GM23248 (cell line): ENCODE measurements around the gene OXSR1. TPM values are rescaled to one million over a fixed set of nuclear protein-coding genes. Genes with fewer than 3 reads are reported as not detected.

Experiments used
- DNase-seq: peaks from one replicate; pipeline ENCODE4 v3.0.0-alpha.2; 2015
- H2AFZ ChIP-seq: fragments of 200-600 bp; sonication (generic); 2 replicates; pipeline ENCODE4 v1.6.1; 2016; ENCODE audit warnings: antibody characterized with exemption
- H3F3A ChIP-seq: fragments of 200-600 bp; sonication (generic); 2 replicates; pipeline ENCODE4 v1.6.1; 2016; ENCODE audit warnings: mild to moderate bottlenecking, antibody characterized with exemption, mixed run types; ENCODE audit not compliant: insufficient read depth
- H3K27ac ChIP-seq: fragments of 200-600 bp; sonication (generic); 2 replicates; pipeline ENCODE4 v1.5.1; 2016; ENCODE audit warnings: mild to moderate bottlenecking
- H3K27me3 ChIP-seq: fragments of 200-600 bp; sonication (generic); replicated peaks from 2 replicates; pipeline ENCODE4 v1.6.1; 2016; ENCODE audit warnings: mild to moderate bottlenecking; ENCODE audit not compliant: insufficient read depth
- H3K36me3 ChIP-seq: fragments of 200-600 bp; sonication (generic); 2 replicates; pipeline ENCODE4 v1.6.1; 2016; ENCODE audit warnings: low read depth, mild to moderate bottlenecking
- H3K4me1 ChIP-seq: fragments of 200-600 bp; sonication (generic); 2 replicates; pipeline ENCODE4 v1.6.1; 2016; ENCODE audit warnings: mild to moderate bottlenecking; ENCODE audit not compliant: insufficient read depth
- H3K4me2 ChIP-seq: fragments of 200-600 bp; sonication (generic); one replicate; pipeline ENCODE4 v1.6.1; 2016; ENCODE audit warnings: mild to moderate bottlenecking; ENCODE audit not compliant: unreplicated experiment
- H3K4me3 ChIP-seq: fragments of 200-600 bp; sonication (generic); 2 replicates; pipeline ENCODE4 v1.5.1; 2016; ENCODE audit warnings: mild to moderate bottlenecking
- H3K79me2 ChIP-seq: fragments of 200-600 bp; sonication (generic); 2 replicates; pipeline ENCODE4 v1.6.1; 2016; ENCODE audit warnings: mild to moderate bottlenecking; ENCODE audit not compliant: insufficient read depth
- H3K9ac ChIP-seq: fragments of 200-600 bp; sonication (generic); 2 replicates; pipeline ENCODE4 v1.6.1; 2016; ENCODE audit warnings: mild to moderate bottlenecking
- H3K9me2 ChIP-seq: fragments of 200-600 bp; sonication (generic); 2 replicates; pipeline ENCODE4 v1.6.1; 2016; ENCODE audit warnings: mixed run types, mild to moderate bottlenecking, moderate library complexity; ENCODE audit not compliant: insufficient read depth
- H3K9me3 ChIP-seq: fragments of 200-600 bp; sonication (generic); one replicate; pipeline ENCODE4 v1.6.1; 2017; ENCODE audit warnings: low read depth
- H4K20me1 ChIP-seq: fragments of 200-600 bp; sonication (generic); 2 replicates; pipeline ENCODE4 v1.6.0; 2016; ENCODE audit not compliant: insufficient read depth
- EZH2 ChIP-seq: fragments of 200-600 bp; sonication (generic); IDR thresholded peaks from 2 replicates; pipeline ENCODE4 v1.6.1; 2018; ENCODE audit warnings: antibody characterized with exemption, mild to moderate bottlenecking; ENCODE audit not compliant: insufficient read depth, poor library complexity, severe bottlenecking
- EZH2phosphoT487 ChIP-seq: fragments of 200-600 bp; sonication (generic); IDR thresholded peaks from 2 replicates; pipeline ENCODE4 v1.6.1; 2018; ENCODE audit warnings: antibody characterized with exemption, moderate library complexity, mild to moderate bottlenecking, low read depth; ENCODE audit not compliant: insufficient read depth
- WGBS, 2 experiments: methylation state at CpG; one replicate each; pipeline ENCODE4 v1.1.6; 2015 to 2017; ENCODE audit warnings: low lambda C conversion rate in 2 of 2, low coverage in 1 of 2; ENCODE audit errors: missing lambda C conversion rate in 2 of 2; 5-methylcytosine and 5-hydroxymethylcytosine counted together
- in situ Hi-C: fragments of 300-500 bp; cut with MboI; formaldehyde crosslinking; loops from 2 replicates; pipeline ENCODE4 v1.15.0; 2020
- polyA plus RNA-seq: library from polyadenylated mRNA; unstranded; fragments of >200 nt; fragmentation: Nextera tagmentation; extraction: Ambion mirVana; gene quantifications from 2 replicates; pipeline ENCODE4 v1.2.1, GENCODE V29; 2016
- total RNA-seq: library from RNA; depleted of rRNA; stranded (reverse); fragments of >200 nt; shearing (Covaris generic); gene quantifications from 2 replicates; pipeline ENCODE4 v1.2.3, GENCODE V29; 2014; rRNA removed

OXSR1 gene
- total RNA-seq, result 29.5 and 40.0 TPM in 2 replicates
- polyA plus RNA-seq, result 15.0 and 17.1 TPM in 2 replicates

- Histone ChIP-seq H3K27me3 (no peaks in the 10 kb centered on the region), H2AFZ (peak within 1 kb of the TSS; percentile 79), H4K20me1 (no peaks in the 10 kb centered on the region), H3F3A (peaks cover 43% of the 10 kb centered on the region), H3K4me2 (peak within 1 kb of the TSS; percentile 69), H3K9ac (peak within 1 kb of the TSS; percentile 80), H3K36me3 (no peaks in the 10 kb centered on the region), H3K4me1 (peaks cover 39% of the 10 kb centered on the region), H3K79me2 (peaks cover 45% of the 10 kb centered on the region), H3K4me3 (peak within 1 kb of the TSS; percentile 70), H3K9me3 (no peaks in the 10 kb centered on the region), H3K27ac (peak within 1 kb of the TSS; percentile 83), H3K9me2 (no peaks in the 10 kb centered on the region)
- in situ Hi-C loops, result no loop called here
- DNase-seq, result peak; percentile 100
- TF ChIP-seq EZH2 (no peak), EZH2phosphoT487 (no peak)
- 0 to 2% methylated on average over 41 to 56 of the region's 57 CpGs for WGBS, 2 experiments
Measured at GRCh38 chr3:38164952-38165721, at the start of gene OXSR1. Gene OXSR1 (plus strand): TSS chr3:38165537. CDS start chr3:38165877, 340 bp downstream.

GRCh38 chr3:38115645-38116427 is 49.5 kb upstream of the OXSR1 start:
- in situ Hi-C loops, result loop anchor here (25.0 kb wide), 1 partner anchor 371 kb away; the partner anchor contains the start of gene EXOG

DNA sequence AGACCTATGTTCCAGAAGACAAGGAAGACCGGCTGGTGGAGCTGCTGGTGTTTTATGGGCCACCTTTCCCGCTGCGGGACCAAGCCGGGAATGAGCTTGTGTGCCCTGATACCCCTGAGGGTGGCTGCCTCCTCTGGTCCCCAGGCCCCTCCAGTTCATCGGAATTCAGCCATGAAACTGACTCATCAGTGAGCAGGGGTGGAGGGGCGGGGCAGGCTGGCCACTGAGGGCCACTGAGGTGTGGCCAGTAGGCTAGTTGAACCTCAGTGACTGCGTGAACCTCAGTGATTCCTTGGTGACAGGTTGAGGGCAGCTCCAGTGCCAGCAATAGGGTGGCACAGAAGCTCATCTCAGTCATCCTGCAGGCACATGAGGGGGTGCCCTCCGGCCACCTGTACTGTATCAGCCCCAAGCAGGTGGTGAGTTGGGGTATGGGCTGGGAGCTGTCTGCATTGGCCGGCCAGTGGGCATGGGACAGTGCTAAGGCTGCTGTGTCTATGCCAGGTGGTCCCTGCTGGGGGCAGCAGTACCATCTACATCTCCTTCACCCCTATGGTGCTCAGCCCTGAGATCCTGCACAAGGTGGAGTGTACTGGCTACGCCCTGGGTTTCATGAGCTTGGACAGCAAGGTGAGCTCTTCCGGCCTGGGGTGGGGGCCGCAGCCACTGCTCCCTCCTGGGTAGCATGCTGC is 48.7 kb upstream of the OXSR1 start:
- no peaks in the 10 kb centered on the region for H3K9me3 ChIP-seq
- H2AFZ ChIP-seq, result no peak overlapping the region
- TF ChIP-seq EZH2phosphoT487 (no peak), EZH2 (no peak)
- H3K36me3 ChIP-seq, result no peaks in the 10 kb centered on the region
- H3K4me3 ChIP-seq, result no peak overlapping the region
- peak; percentile 12 for DNase-seq
- no peak overlapping the region for H3K4me2 ChIP-seq
- in situ Hi-C loops, result loop anchor here (25.0 kb wide), 1 partner anchor 371 kb away; the partner anchor contains the start of gene EXOG
- H3F3A ChIP-seq, result no peaks in the 10 kb centered on the region
- H3K9ac ChIP-seq, result no peak overlapping the region
- H4K20me1 ChIP-seq, result no peaks in the 10 kb centered on the region
- 75 to 82% methylated on average over 11 to 12 of the region's 12 CpGs for WGBS, 2 experiments
- no peaks in the 10 kb centered on the region for H3K79me2 ChIP-seq
- H3K9me2 ChIP-seq, result no peaks in the 10 kb centered on the region
- no peaks in the 10 kb centered on the region for H3K27me3 ChIP-seq
- H3K27ac ChIP-seq, result no peak overlapping the region
- no peaks in the 10 kb centered on the region for H3K4me1 ChIP-seq

More at GRCh38 chr3:38115645-38116427, 49.5 kb upstream of the OXSR1 start:
- Histone ChIP-seq H3K9ac (no peak overlapping the region), H3K4me3 (no peak overlapping the region), H3K4me1 (no peaks in the 10 kb centered on the region), H3K4me2 (no peak overlapping the region), H3K36me3 (no peaks in the 10 kb centered on the region), H3K9me2 (no peaks in the 10 kb centered on the region), H3K27ac (no peak overlapping the region), H3K79me2 (no peaks in the 10 kb centered on the region), H3K9me3 (no peaks in the 10 kb centered on the region), H4K20me1 (no peaks in the 10 kb centered on the region), H3K27me3 (no peaks in the 10 kb centered on the region), H2AFZ (no peak overlapping the region), H3F3A (no peaks in the 10 kb centered on the region)
- 52 to 62% methylated on average over 9 of the region's 9 CpGs for WGBS, 2 experiments
- DNase-seq, result no peak
- no peak for TF ChIP-seq EZH2
- TF ChIP-seq EZH2phosphoT487, result no peak
